HG03521 (cell line): ENCODE measurements around the gene CACNA1C.
"Not testable (repeated sequence)": the region's sequence is repeated elsewhere in the genome, so short reads cannot be mapped to it uniquely, and the experiment has no call there.

Experiments
- ATAC-seq: cut with Tn5 transposase; IDR thresholded peaks from one replicate; pipeline ENCODE4 v1.9.1; 2021; ENCODE audit warnings: mild to moderate bottlenecking, moderate library complexity; ENCODE audit not compliant: unreplicated experiment

CACNA1C gene

GRCh38 chr12:2110127-2110526, 57.3 kb downstream of the CACNA1C start:
- no peak for ATAC-seq

GRCh38 chr12:2110849-2111566, 58.2 kb downstream of the CACNA1C start:
- no peak for ATAC-seq

GRCh38 chr12:2111826-2112225, 59.0 kb downstream of the CACNA1C start:
- no peak for ATAC-seq

GRCh38 chr12:2112401-2112800, 59.6 kb downstream of the CACNA1C start:
- no peak for ATAC-seq

GRCh38 chr12:2113119-2113912, 60.5 kb downstream of the CACNA1C start:
- ATAC-seq, result no peak

GRCh38 chr12:2114071-2114470, 61.3 kb downstream of the CACNA1C start:
- no peak for ATAC-seq

- no peak for ATAC-seq
Observed at GRCh38 chr12:2115101-2115845, 62.5 kb downstream of the CACNA1C start.

- no peak for ATAC-seq
Observed at GRCh38 chr12:2117541-2117940, 64.8 kb downstream of the CACNA1C start.

- ATAC-seq, result no peak
Observed at GRCh38 chr12:2118061-2118460, 65.3 kb downstream of the CACNA1C start.

- no peak for ATAC-seq
Observed at GRCh38 chr12:2118481-2119255, 65.9 kb downstream of the CACNA1C start.

- no peak for ATAC-seq
Observed at GRCh38 chr12:2119266-2119665, 66.5 kb downstream of the CACNA1C start.

GRCh38 chr12:2120982-2121758, 68.4 kb downstream of the CACNA1C start:
- ATAC-seq, result no peak

- ATAC-seq, result no peak
Observed at GRCh38 chr12:2124466-2125023, 71.8 kb downstream of the CACNA1C start.

- no peak for ATAC-seq
Observed at GRCh38 chr12:2125651-2126522, 73.1 kb downstream of the CACNA1C start.

GRCh38 chr12:2126676-2127406, 74.1 kb downstream of the CACNA1C start:
- no peak for ATAC-seq

- no peak for ATAC-seq
Observed at GRCh38 chr12:2129076-2129475, 76.3 kb downstream of the CACNA1C start.

- not testable (repeated sequence) for ATAC-seq
Observed at GRCh38 chr12:2135661-2136418, 83.1 kb downstream of the CACNA1C start.
